ENCODE measurements around the gene PTPN11. TPM values are rescaled to one million over a fixed set of nuclear protein-coding genes. Genes with fewer than 3 reads are reported as not detected.
"Not testable (repeated sequence)": the region's sequence is repeated elsewhere in the genome, so short reads cannot be mapped to it uniquely, and the experiment has no call there.

PTPN11 gene
- total and polyA plus RNA-seq, 5 donors from 2014 or later, result 51.9 to 66.9 (median 60.2) TPM

DNA sequence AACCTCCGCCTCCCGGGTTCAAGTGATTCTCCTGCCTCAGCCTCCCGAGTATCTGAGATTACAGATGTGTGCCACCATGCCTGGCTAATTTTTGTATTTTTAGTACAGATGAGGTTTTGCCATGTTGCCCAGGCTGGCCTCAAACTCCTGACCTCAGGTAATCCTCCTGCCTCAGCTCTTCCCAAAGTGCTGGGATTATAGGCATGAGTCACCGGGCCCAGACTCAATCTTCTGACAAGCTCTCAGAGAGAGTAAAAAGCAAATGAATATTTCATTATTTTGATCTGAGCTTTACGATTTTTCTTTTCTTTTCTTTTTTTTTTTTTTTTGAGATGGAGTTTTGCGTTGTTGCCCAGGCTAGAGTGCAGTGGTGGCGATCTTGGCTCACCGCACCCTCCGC, 21.9 kb downstream of the PTPN11 start:
- DNase-seq; H3K27me3 Mint-ChIP-seq; H3K9me3 Mint-ChIP-seq; H3K9me3 ChIP-seq (ENCODE audit: control insufficient read depth in 2 of 2, low read length in 2 of 2); H3K4me3 ChIP-seq (ENCODE audit: low read depth, low read length); H3K4me3 Mint-ChIP-seq; H3K4me1 ChIP-seq (ENCODE audit: control insufficient read depth, insufficient read depth, low read length, poor library complexity, severe bottlenecking); ATAC-seq (ENCODE audit: low read depth in 2 of 2); H3K27ac Mint-ChIP-seq; H3K36me3 ChIP-seq (ENCODE audit: control insufficient read depth, insufficient read depth, low read length); H3K27me3 ChIP-seq (ENCODE audit: control insufficient read depth, insufficient read depth, low read length); H3K36me3 Mint-ChIP-seq; H3K27ac ChIP-seq (ENCODE audit: insufficient read depth, low read length, poor library complexity, severe bottlenecking): not testable (repeated sequence)
- H3K4me1 Mint-ChIP-seq, result peaks cover 17 to 25% (median 20%) of the 10 kb centered on the region in 4 donors

DNA sequence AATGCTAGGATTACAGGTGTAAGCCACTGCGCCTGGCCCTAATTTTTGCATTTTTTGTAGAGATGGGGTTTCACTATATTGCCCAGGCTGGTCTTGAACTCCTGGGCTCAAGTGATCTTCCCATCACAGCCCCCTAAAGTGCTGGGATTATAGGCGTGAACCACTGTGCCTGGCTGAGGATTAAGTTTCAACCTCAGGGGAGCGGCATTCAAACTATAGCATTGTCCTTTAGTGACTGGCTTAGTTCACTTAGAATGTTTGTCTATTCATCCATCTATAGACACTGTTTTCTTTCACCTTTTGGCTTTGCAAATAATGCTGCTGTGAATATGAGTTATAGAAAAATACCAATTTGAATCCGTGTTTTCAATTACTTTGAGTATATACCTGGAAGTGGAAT, 25.2 kb downstream of the PTPN11 start:
- Mint-ChIP-seq H3K36me3 (peaks cover 9% of the 10 kb centered on the region), H3K27me3 (no peaks in the 10 kb centered on the region), H3K4me1 (peaks cover 10 to 25% (median 16%) of the 10 kb centered on the region in 4 donors), H3K27ac (peak overlapping the region in 1 of 3 donors; percentile 26), H3K9me3 (no peaks in the 10 kb centered on the region), H3K4me3 (no peak overlapping the region)
- H3K27ac ChIP-seq (ENCODE audit: insufficient read depth, low read length, poor library complexity, severe bottlenecking), result no peak overlapping the region
- no peak for DNase-seq
- H3K36me3 ChIP-seq (ENCODE audit: control insufficient read depth, insufficient read depth, low read length), result peaks cover 10% of the 10 kb centered on the region
- H3K27me3 ChIP-seq (ENCODE audit: control insufficient read depth, insufficient read depth, low read length), result no peaks in the 10 kb centered on the region
- no peak for ATAC-seq (ENCODE audit: low read depth in 2 of 2)
- H3K4me3 ChIP-seq (ENCODE audit: low read depth, low read length), result no peak overlapping the region
- H3K9me3 ChIP-seq (ENCODE audit: control insufficient read depth in 2 of 2, low read length in 2 of 2), result no peaks in the 10 kb centered on the region
- H3K4me1 ChIP-seq (ENCODE audit: control insufficient read depth, insufficient read depth, low read length, poor library complexity, severe bottlenecking), result peaks cover 7% of the 10 kb centered on the region

DNA sequence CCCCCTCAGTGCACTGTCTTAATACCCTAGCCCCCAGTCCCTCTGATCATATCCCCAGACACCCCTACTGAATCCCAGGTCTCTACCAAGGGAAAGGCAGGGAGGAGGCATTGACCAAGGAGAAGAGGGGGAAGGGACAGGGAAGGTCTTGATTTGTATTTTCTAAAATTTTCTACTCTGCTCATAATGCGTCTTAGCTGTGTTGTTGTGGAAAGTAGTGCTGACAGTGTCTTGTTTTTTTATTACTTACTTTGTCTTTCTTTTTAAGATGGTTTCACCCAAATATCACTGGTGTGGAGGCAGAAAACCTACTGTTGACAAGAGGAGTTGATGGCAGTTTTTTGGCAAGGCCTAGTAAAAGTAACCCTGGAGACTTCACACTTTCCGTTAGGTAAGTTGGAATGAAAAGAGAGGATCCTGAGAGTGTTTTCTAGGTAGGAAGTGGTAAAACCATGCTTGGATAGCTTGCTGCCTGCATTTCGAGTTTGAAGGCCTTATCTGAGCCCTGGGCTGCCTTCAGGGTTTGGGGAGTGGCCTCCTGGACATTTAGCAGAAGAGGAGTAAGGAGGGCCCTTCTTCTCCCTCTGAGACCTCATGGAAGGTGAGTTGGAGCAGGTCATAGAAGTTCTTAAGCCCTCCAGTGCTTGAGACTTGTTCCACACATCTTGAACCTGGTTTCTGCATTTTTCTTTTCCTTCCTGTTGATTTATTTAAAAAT, 27.4 kb downstream of the PTPN11 start:
- H3K36me3 ChIP-seq (ENCODE audit: control insufficient read depth, insufficient read depth, low read length), result peaks cover 21% of the 10 kb centered on the region
- no peaks in the 10 kb centered on the region for H3K9me3 ChIP-seq (ENCODE audit: control insufficient read depth in 2 of 2, low read length in 2 of 2)
- no peaks in the 10 kb centered on the region for H3K9me3 Mint-ChIP-seq
- no peak overlapping the region for H3K27ac ChIP-seq (ENCODE audit: insufficient read depth, low read length, poor library complexity, severe bottlenecking)
- DNase-seq (no peak), ATAC-seq (ENCODE audit: low read depth in 2 of 2) (no peak)
- peaks cover 6 to 22% (median 16%) of the 10 kb centered on the region in 4 donors for H3K4me1 Mint-ChIP-seq
- H3K27me3 Mint-ChIP-seq, result no peaks in the 10 kb centered on the region
- H3K4me3 ChIP-seq (ENCODE audit: low read depth, low read length), result no peak overlapping the region
- H3K27ac Mint-ChIP-seq, result peak overlapping the region in 2 of 3 donors; percentile 67 to 83
- H3K4me1 ChIP-seq (ENCODE audit: control insufficient read depth, insufficient read depth, low read length, poor library complexity, severe bottlenecking), result peaks cover 7% of the 10 kb centered on the region
- H3K4me3 Mint-ChIP-seq, result no peak overlapping the region
- H3K27me3 ChIP-seq (ENCODE audit: control insufficient read depth, insufficient read depth, low read length), result no peaks in the 10 kb centered on the region
- H3K36me3 Mint-ChIP-seq, result peaks cover 17% of the 10 kb centered on the region

DNA sequence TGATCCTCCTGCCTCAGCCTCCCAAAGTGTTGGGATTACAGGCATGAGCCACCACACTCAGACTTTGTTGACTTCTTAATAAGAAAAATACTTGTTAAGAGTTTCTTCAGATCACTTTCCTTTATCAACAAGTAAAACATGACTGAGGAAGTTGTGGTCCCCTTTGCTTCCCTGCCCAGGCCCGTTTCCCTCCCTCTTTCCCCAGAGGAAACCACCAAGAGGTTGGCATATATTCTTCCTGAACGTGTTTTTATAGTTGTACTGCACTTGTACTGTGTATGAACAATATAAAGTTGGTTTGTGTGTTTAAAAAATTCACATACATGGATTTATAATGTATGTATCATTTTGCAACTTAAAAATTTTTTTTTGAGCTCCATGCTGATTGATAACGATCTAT, 28.4 kb downstream of the PTPN11 start:
- H3K4me3 ChIP-seq (ENCODE audit: low read depth, low read length), result no peak overlapping the region
- no peaks in the 10 kb centered on the region for H3K27me3 ChIP-seq (ENCODE audit: control insufficient read depth, insufficient read depth, low read length)
- ATAC-seq (ENCODE audit: low read depth in 2 of 2) (no peak), DNase-seq (no peak)
- H3K27ac ChIP-seq (ENCODE audit: insufficient read depth, low read length, poor library complexity, severe bottlenecking), result peak overlapping the region; percentile 10
- Mint-ChIP-seq H3K4me1 (peaks cover 6 to 26% (median 16%) of the 10 kb centered on the region in 4 donors), H3K36me3 (peaks cover 17% of the 10 kb centered on the region), H3K9me3 (no peaks in the 10 kb centered on the region), H3K27me3 (no peaks in the 10 kb centered on the region), H3K4me3 (no peak overlapping the region), H3K27ac (peak overlapping the region; percentile 69 to 94 (median 78))
- H3K4me1 ChIP-seq (ENCODE audit: control insufficient read depth, insufficient read depth, low read length, poor library complexity, severe bottlenecking), result peaks cover 7% of the 10 kb centered on the region
- peaks cover 31% of the 10 kb centered on the region for H3K36me3 ChIP-seq (ENCODE audit: control insufficient read depth, insufficient read depth, low read length)
- no peaks in the 10 kb centered on the region for H3K9me3 ChIP-seq (ENCODE audit: control insufficient read depth in 2 of 2, low read length in 2 of 2)

DNA sequence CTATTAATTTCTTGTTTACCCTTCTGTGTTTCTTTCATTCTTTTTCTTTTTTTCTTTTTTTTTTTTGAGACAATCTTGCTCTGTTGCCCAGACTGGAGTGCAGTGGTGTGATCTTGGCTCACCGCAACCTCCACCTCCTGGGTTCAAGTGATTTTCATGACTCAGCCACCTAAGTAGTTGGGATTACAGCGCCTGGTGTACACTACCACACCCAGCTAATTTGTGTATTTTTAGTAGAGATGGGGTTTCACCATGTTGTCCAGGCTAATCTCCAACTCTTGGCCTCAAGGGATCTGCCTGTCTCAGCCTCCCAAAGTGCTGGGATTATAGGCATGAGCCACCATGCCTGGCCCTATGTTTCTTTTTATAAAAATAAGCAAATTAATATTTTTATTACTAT, 29.4 kb downstream of the PTPN11 start:
- H3K9me3 Mint-ChIP-seq; H3K9me3 ChIP-seq (ENCODE audit: control insufficient read depth in 2 of 2, low read length in 2 of 2); ATAC-seq (ENCODE audit: low read depth in 2 of 2); H3K27ac ChIP-seq (ENCODE audit: insufficient read depth, low read length, poor library complexity, severe bottlenecking); H3K4me1 ChIP-seq (ENCODE audit: control insufficient read depth, insufficient read depth, low read length, poor library complexity, severe bottlenecking); H3K27me3 ChIP-seq (ENCODE audit: control insufficient read depth, insufficient read depth, low read length); DNase-seq; H3K27me3 Mint-ChIP-seq; H3K4me3 ChIP-seq (ENCODE audit: low read depth, low read length): not testable (repeated sequence)
- peaks cover 40% of the 10 kb centered on the region for H3K36me3 ChIP-seq (ENCODE audit: control insufficient read depth, insufficient read depth, low read length)
- Mint-ChIP-seq H3K27ac (peak overlapping the region in 2 of 3 donors; percentile 33 to 78), H3K4me3 (peak overlapping the region in 1 of 4 donors; percentile 54), H3K36me3 (peaks cover 23% of the 10 kb centered on the region), H3K4me1 (peaks cover 6 to 26% (median 15%) of the 10 kb centered on the region in 4 donors)

DNA sequence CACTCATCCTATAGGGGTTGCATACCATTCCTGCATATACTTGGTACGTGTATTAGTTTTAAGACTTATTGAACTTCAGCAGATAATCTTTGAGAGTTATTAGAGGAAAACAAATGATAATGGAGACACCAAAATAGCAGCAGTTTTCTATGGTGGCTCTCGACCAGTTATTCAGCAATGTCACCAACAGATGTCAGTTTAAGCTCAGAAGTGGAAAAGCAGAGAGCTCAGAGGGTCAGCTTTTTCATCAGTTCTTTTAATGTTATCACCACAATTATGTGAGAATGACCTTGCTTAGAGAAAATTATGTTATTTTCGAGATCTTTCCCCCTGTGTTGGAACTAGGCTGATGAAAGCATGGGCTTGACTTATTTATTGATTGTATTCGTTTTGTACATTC, 32.0 kb downstream of the PTPN11 start:
- Histone ChIP-seq H3K9me3 (ENCODE audit: control insufficient read depth in 2 of 2, low read length in 2 of 2) (no peaks in the 10 kb centered on the region), H3K27me3 (ENCODE audit: control insufficient read depth, insufficient read depth, low read length) (no peaks in the 10 kb centered on the region), H3K4me1 (ENCODE audit: control insufficient read depth, insufficient read depth, low read length, poor library complexity, severe bottlenecking) (peaks cover 7% of the 10 kb centered on the region), H3K4me3 (ENCODE audit: low read depth, low read length) (no peak overlapping the region), H3K36me3 (ENCODE audit: control insufficient read depth, insufficient read depth, low read length) (peaks cover 62% of the 10 kb centered on the region), H3K27ac (ENCODE audit: insufficient read depth, low read length, poor library complexity, severe bottlenecking) (no peak overlapping the region)
- Mint-ChIP-seq H3K4me3 (no peak overlapping the region), H3K4me1 (peaks cover 6 to 25% (median 12%) of the 10 kb centered on the region in 4 donors), H3K27ac (no peak overlapping the region), H3K27me3 (no peaks in the 10 kb centered on the region), H3K36me3 (peaks cover 29% of the 10 kb centered on the region), H3K9me3 (no peaks in the 10 kb centered on the region)
- DNase-seq (no peak), ATAC-seq (ENCODE audit: low read depth in 2 of 2) (no peak)

DNA sequence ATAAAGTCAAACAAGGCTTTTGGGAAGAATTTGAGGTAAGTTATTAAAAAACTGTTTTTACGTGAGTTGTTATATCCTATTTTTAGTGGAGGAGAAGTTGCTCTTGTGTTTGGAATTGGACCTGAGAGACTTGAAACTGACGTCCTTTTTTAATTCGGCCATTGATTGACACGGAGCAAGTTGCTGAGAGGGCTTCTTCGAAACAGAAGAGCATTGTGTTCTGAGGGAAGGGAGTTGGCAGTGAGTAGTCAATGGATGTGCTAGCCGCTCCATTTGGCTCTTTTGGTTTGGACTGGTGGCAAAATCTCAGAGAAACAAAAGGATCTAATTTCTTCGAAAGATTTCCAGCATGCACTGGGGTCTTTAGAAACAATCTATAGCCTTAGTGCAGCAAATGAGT, 37.3 kb downstream of the PTPN11 start:
- Histone ChIP-seq H3K27me3 (ENCODE audit: control insufficient read depth, insufficient read depth, low read length) (no peaks in the 10 kb centered on the region), H3K36me3 (ENCODE audit: control insufficient read depth, insufficient read depth, low read length) (peaks cover 73% of the 10 kb centered on the region), H3K9me3 (ENCODE audit: control insufficient read depth in 2 of 2, low read length in 2 of 2) (no peaks in the 10 kb centered on the region), H3K4me3 (ENCODE audit: low read depth, low read length) (no peak overlapping the region), H3K27ac (ENCODE audit: insufficient read depth, low read length, poor library complexity, severe bottlenecking) (no peak overlapping the region), H3K4me1 (ENCODE audit: control insufficient read depth, insufficient read depth, low read length, poor library complexity, severe bottlenecking) (no peaks in the 10 kb centered on the region)
- Mint-ChIP-seq H3K4me3 (no peak overlapping the region), H3K9me3 (no peaks in the 10 kb centered on the region), H3K27ac (no peak overlapping the region), H3K4me1 (peaks cover 0 to 9% (median 4%) of the 10 kb centered on the region in 4 donors), H3K27me3 (no peaks in the 10 kb centered on the region), H3K36me3 (peaks cover 48% of the 10 kb centered on the region)
- DNase-seq, result no peak
- no peak for ATAC-seq (ENCODE audit: low read depth in 2 of 2)

DNA sequence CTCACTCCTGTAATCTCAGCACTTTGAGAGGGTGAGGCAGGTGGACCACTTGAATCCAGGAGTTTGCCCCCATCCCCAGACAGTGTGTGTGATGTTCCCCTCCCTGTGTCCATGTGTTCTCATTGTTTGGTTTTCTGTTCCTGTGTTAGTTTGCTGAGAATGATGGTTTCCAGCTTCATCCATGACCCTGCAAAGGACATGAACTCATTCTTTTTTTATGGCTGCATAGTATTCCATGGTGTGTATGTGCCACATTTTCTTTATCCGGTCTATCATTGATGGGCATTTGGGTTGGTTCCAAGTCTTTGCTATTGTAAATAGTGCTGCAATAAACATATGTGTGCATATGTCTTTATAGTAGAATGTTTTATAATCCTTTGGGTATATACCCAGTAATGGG, 38.4 kb downstream of the PTPN11 start:
- not testable (repeated sequence) for DNase-seq; H3K27me3 ChIP-seq (ENCODE audit: control insufficient read depth, insufficient read depth, low read length); H3K9me3 ChIP-seq (ENCODE audit: control insufficient read depth in 2 of 2, low read length in 2 of 2); H3K4me3 ChIP-seq (ENCODE audit: low read depth, low read length); H3K27ac Mint-ChIP-seq; H3K27ac ChIP-seq (ENCODE audit: insufficient read depth, low read length, poor library complexity, severe bottlenecking); H3K4me1 ChIP-seq (ENCODE audit: control insufficient read depth, insufficient read depth, low read length, poor library complexity, severe bottlenecking); H3K4me1 Mint-ChIP-seq; H3K9me3 Mint-ChIP-seq; H3K4me3 Mint-ChIP-seq; ATAC-seq (ENCODE audit: low read depth in 2 of 2); H3K27me3 Mint-ChIP-seq
- H3K36me3 ChIP-seq (ENCODE audit: control insufficient read depth, insufficient read depth, low read length), result peaks cover 62% of the 10 kb centered on the region
- peaks cover 52% of the 10 kb centered on the region for H3K36me3 Mint-ChIP-seq
